GM18505 (cell line): Measurements from ENCODE around the gene SETD7.
"Not testable (repeated sequence)": the region's sequence is repeated elsewhere in the genome, so short reads cannot be mapped to it uniquely, and the experiment has no call there.

Source experiments
- ATAC-seq: cut with Tn5 transposase; IDR thresholded peaks from one replicate; pipeline ENCODE4 v1.9.1; 2021; ENCODE audit not compliant: unreplicated experiment
- POLR2A ChIP-seq: IDR thresholded peaks from 4 replicates; pipeline ENCODE4 v1.6.1; 2011; ENCODE audit warnings: borderline replicate concordance; ENCODE audit not compliant: insufficient read depth, insufficient read length; ENCODE audit errors: extremely low read depth

SETD7 gene

DNA sequence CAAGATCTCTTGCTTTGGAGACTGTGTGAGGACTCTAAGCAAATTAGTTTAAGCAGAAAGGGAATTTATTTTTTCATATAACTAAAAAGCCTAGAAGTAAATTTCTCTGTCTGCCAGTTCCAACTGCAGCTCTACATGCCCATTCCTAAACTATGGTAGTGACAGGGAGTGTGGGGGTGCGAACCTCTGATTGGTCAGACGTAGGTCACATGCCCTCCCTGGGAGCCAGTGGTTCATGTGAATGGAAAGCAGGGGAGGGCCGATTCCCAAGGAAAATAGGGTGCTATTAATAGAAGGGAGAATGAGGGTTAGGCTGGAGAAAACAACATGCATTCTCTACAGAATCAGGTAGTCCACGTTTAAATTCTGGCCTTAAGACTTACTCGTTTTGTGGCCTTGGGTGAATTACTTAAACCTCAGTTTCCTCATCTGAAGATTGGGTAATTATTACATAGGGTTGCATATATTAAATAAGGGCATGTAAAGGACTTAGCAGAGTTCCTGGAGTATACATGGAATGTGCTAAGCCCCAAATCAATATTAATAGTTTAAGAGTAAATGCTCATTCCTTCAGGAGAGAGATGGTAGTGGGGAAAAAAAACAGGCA, 94.9 kb downstream of the SETD7 start:
- no peak for TF ChIP-seq POLR2A
- no peak for ATAC-seq

DNA sequence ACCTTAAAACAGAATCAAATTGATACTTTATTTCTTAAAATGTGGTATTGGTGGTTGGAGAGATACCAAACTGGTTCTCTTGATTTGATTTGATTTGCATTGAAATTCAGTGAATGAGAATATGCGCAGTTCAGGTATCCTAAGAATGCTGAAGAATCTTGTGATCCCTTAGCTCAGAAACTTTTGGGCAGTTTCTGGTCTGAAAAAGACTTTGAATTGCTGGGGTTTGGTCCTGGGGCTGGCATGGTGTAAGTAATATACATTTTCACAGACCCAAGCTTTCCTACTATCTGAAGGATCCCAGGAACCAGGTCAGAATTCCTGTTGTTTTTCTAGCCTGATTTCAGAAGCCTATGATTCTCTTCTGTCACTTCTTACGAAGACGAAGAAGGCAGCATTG, 95.5 kb downstream of the SETD7 start:
- TF ChIP-seq POLR2A: no peak
- no peak for ATAC-seq

DNA sequence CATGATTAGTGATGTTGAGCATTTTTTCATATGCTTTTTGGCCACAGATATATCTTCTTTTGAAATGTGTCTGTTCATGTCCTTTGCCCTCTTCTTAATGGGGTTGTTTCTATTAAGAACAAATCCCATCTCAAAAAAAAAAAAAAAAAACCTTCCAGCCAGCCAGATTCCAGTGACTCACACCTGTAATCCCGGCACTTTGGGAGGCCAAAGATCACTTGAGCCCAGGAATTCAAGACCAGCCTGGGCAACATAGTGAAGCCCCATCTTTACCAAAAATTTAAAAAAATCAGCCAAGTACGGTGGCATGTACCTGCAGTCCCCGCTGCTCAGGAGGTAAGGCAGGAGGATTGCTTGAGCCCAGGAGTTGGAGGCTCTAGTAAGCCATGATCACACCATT, 97.0 kb downstream of the SETD7 start:
- no peak for ATAC-seq
- TF ChIP-seq POLR2A: no peak

DNA sequence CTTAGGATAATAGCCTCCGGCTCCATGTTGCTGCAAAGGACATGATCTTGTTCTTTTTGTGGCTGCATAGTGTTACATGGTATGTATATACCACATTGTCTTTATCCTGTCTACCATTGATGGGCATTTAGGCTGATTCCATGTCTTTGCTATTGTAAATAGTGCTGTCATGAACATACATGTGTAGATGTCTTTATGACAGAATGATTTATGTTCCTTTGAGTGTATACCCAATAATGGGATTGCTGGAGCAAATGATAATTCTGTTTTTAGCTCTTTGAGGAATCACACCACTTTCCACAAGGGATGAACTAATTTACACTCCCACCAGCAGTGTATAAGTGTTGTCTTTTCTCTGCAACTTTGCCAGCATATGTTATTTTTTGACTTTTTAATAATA, 97.5 kb downstream of the SETD7 start:
- no peak for TF ChIP-seq POLR2A
- no peak for ATAC-seq

- TF ChIP-seq POLR2A: no peak
- ATAC-seq: no peak
These were observed 98.7 kb downstream of the SETD7 start for GRCh38 chr4:139457318-139457717.

DNA sequence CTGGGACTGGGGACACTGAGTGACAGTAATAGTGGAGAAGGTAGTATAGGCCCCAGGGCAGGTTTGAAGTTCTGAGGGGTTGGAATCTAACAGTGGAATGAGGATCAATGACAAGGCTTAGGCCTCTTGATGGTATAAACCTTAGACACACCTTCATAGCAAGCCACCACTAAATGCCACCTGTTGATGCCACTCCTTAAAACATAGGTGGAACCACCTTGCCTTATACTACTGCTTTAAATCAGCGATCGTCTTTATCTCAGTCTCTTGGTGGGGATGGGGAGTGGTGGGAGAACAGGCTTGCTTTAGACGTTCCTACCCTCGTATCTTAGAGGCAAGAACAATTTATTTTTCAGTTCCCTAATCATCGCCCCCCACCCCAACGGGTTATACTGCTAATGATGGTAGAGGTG, 100.9 kb downstream of the SETD7 start:
- TF ChIP-seq POLR2A: no peak
- ATAC-seq: no peak

DNA sequence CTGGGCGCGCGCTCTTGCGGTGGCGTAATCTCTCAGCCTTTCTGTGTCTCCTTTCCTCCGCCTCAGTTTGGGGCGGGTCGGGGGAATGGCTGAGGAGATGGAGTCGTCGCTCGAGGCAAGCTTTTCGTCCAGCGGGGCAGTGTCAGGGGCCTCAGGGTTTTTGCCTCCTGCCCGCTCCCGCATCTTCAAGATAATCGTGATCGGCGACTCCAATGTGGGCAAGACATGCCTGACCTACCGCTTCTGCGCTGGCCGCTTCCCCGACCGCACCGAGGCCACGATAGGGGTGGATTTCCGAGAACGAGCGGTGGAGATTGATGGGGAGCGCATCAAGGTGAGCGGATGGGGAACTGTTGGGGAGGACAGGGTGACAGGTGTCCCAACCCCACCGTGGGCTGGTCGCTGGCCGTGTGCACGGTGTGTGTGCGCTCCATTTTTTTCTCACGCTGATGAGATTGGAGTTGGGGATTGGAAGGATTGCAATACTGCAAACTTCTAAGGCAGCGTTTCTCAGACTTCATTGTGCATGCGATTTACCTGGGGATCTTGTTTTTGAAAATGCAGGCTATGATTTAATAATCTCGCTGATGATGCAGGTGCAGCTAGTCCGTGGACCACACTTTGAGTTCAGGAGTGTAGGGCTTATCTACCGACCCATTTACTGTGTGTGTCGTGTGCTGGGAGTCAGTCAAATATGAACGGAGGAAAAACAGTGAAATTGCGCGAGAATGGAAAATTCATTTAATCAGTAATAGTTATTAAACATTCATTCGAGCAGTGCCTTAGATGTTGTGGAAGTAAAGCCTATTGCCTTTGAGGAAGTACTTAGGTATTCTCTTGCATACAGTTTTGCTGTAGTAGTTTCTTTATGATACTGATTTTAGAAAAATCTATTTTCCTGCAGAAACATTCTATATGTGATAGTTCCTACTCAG, 101.6 kb downstream of the SETD7 start, which contains the start of gene RAB33B:
Gene RAB33B (plus strand): TSS at position 11 of the 935 bp plus-strand sequence. CDS start 75 bp downstream, at position 86.
- TF ChIP-seq POLR2A: no peak
- ATAC-seq: peak; percentile 3

- peak; percentile 89 for ATAC-seq
- TF ChIP-seq POLR2A: peak; percentile 92
These were observed 102.5 kb downstream of the SETD7 start for GRCh38 chr4:139453371-139454110.

- no peak for TF ChIP-seq POLR2A
- ATAC-seq: peak; percentile 38
These were observed 103.0 kb downstream of the SETD7 start for GRCh38 chr4:139453041-139453370.

- no peak for TF ChIP-seq POLR2A
- no peak for ATAC-seq
These were observed 104.0 kb downstream of the SETD7 start for GRCh38 chr4:139451997-139452396.

DNA sequence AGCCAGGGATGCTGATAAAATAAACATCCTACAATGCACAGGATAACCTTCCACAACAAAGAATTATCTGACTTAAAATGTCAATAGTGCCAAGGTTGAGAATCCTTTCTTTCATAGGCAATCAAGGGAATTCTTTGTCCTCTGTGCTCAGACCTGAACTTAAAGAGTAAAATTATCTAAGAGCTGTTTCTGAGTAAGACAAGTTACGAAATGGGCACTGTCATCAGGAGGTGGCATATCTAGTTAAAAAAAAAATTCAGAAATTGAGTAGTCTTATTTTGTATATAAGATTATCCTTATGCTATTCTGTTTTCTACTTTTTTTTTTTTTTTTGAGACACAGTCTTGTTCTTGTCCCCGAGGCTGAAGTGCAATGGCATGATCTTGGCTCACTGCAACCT, 105.4 kb downstream of the SETD7 start:
- no peak for TF ChIP-seq POLR2A
- no peak for ATAC-seq

GRCh38 chr4:139447078-139447477, 108.9 kb downstream of the SETD7 start:
- ATAC-seq: not testable (repeated sequence)
